ENCODE data around the gene SIX2. TPM values are rescaled to one million over a fixed set of nuclear protein-coding genes. Genes with fewer than 3 reads are reported as not detected.
"Not testable (repeated sequence)": the region's sequence is repeated elsewhere in the genome, so short reads cannot be mapped to it uniquely, and the experiment has no call there.

SIX2 gene
- total and polyA plus RNA-seq, 9 of the 15 experiments (the other 6 are each of a cell fraction or from before 2014, with no cell fraction given), result not detected

DNA sequence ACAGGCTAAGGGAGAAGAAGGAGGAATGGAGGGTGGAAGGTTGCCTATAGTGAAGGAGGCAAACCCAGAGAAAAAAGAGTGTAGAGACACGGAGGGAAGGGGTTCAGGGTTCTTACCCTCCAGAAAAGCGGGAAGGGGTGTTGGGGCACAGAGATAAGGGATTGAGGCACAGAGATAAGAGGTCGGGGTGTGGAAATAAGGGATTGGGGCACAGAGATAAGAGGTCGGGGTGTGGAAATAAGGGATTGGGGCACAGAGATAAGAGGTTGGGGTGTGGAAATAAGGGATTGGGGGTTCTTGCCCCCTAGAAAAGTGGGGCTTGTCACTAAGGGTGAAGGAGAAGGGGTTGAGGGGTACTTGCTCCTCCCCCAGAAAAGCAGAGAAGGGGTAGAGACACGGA, 29.6 kb upstream of the SIX2 start:
- FAIRE-seq; in situ Hi-C loops (cut with MboI); H3K9ac ChIP-seq (ENCODE audit: insufficient read depth in 1 of 2, low read depth in 2 of 2, low read length in 2 of 2); H3K4me1 ChIP-seq (replicated peaks in 1 of 2; ENCODE audit: control insufficient read depth in 2 of 2, insufficient read depth in 2 of 2, low read length in 2 of 2); H3K9me1 ChIP-seq (ENCODE audit: control insufficient read depth, insufficient read depth, low read length); CTCF ChIA-PET (ENCODE audit: low intra/inter-chr PET ratio); H3K9me3 ChIP-seq (replicated peaks; ENCODE audit: control insufficient read depth, insufficient read depth, low read depth, low read length); H4K20me1 ChIP-seq (replicated peaks; ENCODE audit: control insufficient read depth, insufficient read depth, low read length); POLR2A ChIA-PET; H3K79me2 ChIP-seq (ENCODE audit: control insufficient read depth, insufficient read depth, low read length); ATAC-seq; H3K36me3 ChIP-seq (ENCODE audit: control insufficient read depth, insufficient read depth, low read length); DNase-seq (ENCODE audit: extremely low read depth in 1 of 4, low spot score in 3 of 4); H3K27me3 ChIP-seq (ENCODE audit: control insufficient read depth in 2 of 2, insufficient read depth in 2 of 2, low read length in 2 of 2); H3K4me2 ChIP-seq (ENCODE audit: insufficient read depth, low read length); H2AFZ ChIP-seq (ENCODE audit: low read depth, low read length); H3K27ac ChIP-seq (ENCODE audit: extremely low read depth, low read depth, low read length); BruUV-seq (replicated peaks); H3K4me3 ChIP-seq; intact Hi-C loops (cut with micrococcal nuclease): not testable (repeated sequence)
- 0% methylated on average over 4 of the region's 5 CpGs for WGBS (ENCODE audit: insufficient coverage, low coverage, missing lambda C conversion rate)
- TF ChIP-seq DPF2 (IDR thresholded peaks at IDR 0.05), result 0 out of 2 replicates have a peak, but pooled peaks have one; percentile 30
- TF ChIP-seq CBFA2T2 (conservative IDR thresholded peaks at IDR 0.05), result peak; percentile 84
- TF ChIP-seq TCF3 (CRISPR knock-in tag; IDR thresholded peaks at IDR 0.05), result peak; percentile 53
- peak; percentile 86 for TF ChIP-seq TAL1 (IDR thresholded peaks at IDR 0.05)
- TF ChIP-seq NFIC (IDR thresholded peaks at IDR 0.05), result peak; percentile 25; the same call in 1 of the 2 replicates
- 0 out of 2 replicates have a peak, but pooled peaks have one; percentile 37 for TF ChIP-seq CC2D1A (IDR thresholded peaks at IDR 0.05)
- TF ChIP-seq TRIM24 (IDR thresholded peaks at IDR 0.05), result peak; percentile 84
- TF ChIP-seq ELF4 (CRISPR knock-in tag; IDR thresholded peaks at IDR 0.05), result peak; percentile 70; the same call in 1 of the 2 replicates
- TF ChIP-seq CEBPB (tag; IDR thresholded peaks at IDR 0.05), result 0 out of 2 replicates have a peak, but pooled peaks have one; percentile 8
- TF ChIP-seq ARID1B (IDR thresholded peaks at IDR 0.05), result peak; percentile 86
- TF ChIP-seq SMARCE1 (IDR thresholded peaks at IDR 0.05), result peak; percentile 57; the same call in 1 of the 2 replicates
- TF ChIP-seq MTA2 (IDR thresholded peaks at IDR 0.05; ENCODE audit: low read depth), result peak; percentile 72
- TF ChIP-seq NCOR1 (IDR thresholded peaks at IDR 0.05), result peak; percentile 81
- peak; percentile 84 for TF ChIP-seq CBFA2T3 (IDR thresholded peaks at IDR 0.05)
- TF ChIP-seq SMARCA4 (IDR thresholded peaks at IDR 0.05), result peak; percentile 44; the same call in 1 of the 2 replicates

All from K562 (cell line).